Colonic mucosa (tissue), 4 donors: Measurements from ENCODE around the gene PHLDA2. TPM values are rescaled to one million over a fixed set of nuclear protein-coding genes. Genes with fewer than 3 reads are reported as not detected.

ENCODE experiments used
- DNase-seq: peaks from one replicate; pipeline ENCODE4 v3.0.0-alpha.2; 2020
- H3K27ac ChIP-seq: fragments of 200-600 bp; one replicate; pipeline ENCODE4 v1.8.0; 2021
- H3K27me3 ChIP-seq: fragments of 200-600 bp; one replicate; pipeline ENCODE4 v1.8.0; 2021
- H3K36me3 ChIP-seq: fragments of 200-600 bp; one replicate; pipeline ENCODE4 v1.8.0; 2021
- H3K4me1 ChIP-seq: fragments of 200-600 bp; one replicate; pipeline ENCODE4 v1.8.0; 2021; ENCODE audit warnings: mild to moderate bottlenecking
- H3K4me3 ChIP-seq: fragments of 200-600 bp; one replicate; pipeline ENCODE4 v1.8.0; 2021
- H3K9ac ChIP-seq, 2 donors: one replicate each; pipeline ENCODE4 v1.7.0; 2013; ENCODE audit warnings: control low read depth in 2 of 2, low read depth in 2 of 2, low read length in 2 of 2
- H3K9me3 ChIP-seq: fragments of 200-600 bp; one replicate; pipeline ENCODE4 v1.8.0; 2021
- intact Hi-C: fragments of 100-400 bp; cut with DNase I; formaldehyde crosslinking; loops from one replicate; pipeline ENCODE4 v1.14.1; 2022
- total RNA-seq, 2 donors: library from RNA; stranded (reverse); fragmentation: NEBNext Ultra II Directional in 1 of 2; extraction: Animal tissue kit (Norgen Biotek cat#: 25700) in 1 of 2; gene quantifications; one replicate each; pipeline ENCODE4 v1.2.1, GENCODE V29; 2021
- TF ChIP-seq, protein P1 (sequence below): fragments of 200-600 bp; IDR thresholded peaks from one replicate; pipeline ENCODE4 v1.8.0; 2022; ENCODE audit warnings: antibody characterized with exemption, mild to moderate bottlenecking
- donor health status: healthy.
- donor health status: DM: no; HTN: no; CAD: no.
- donor health status: DM: no; HTN: no; CAD: no.

PHLDA2 gene
- total RNA-seq, 2 donors from 2014 or later = 31.6 to 41.6 TPM

DNA sequence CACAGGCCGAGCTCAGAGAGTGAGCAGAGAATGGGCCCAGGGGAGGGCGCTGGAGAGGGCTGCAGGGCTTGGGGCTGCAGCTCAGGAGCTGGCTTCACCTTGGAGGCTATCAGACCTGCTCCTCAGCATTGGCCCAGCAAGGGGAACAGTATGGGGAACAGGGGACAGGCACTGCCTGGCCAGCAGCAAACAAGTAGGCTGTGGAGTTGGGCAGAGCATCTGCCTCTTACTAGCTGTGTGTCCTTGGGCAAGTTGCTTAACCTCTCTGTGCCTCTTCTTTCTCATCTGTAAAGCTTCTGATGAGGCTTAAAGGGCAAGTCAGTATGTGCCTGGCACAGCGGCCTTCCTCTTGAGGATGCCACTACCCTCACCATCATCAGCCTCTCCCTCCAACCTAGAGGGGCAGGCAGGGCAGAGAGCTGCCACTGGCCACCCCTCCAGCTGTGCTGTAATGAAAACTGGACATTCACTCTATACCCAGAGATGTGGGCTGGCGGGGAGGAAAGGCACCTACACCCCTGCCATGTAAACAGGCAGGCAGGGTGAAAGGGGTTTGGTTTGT is 36.2 kb downstream of the PHLDA2 start:
- Histone ChIP-seq H3K9me3 (no peaks in the 10 kb centered on the region), H3K9ac (peak overlapping the region; percentile 64 to 69), H3K36me3 (no peaks in the 10 kb centered on the region), H3K4me3 (peak overlapping the region; percentile 26), H3K27me3 (no peaks in the 10 kb centered on the region), H3K27ac (peak overlapping the region; percentile 2), H3K4me1 (peaks cover 10% of the 10 kb centered on the region)
- TF ChIP-seq, protein P1, sequence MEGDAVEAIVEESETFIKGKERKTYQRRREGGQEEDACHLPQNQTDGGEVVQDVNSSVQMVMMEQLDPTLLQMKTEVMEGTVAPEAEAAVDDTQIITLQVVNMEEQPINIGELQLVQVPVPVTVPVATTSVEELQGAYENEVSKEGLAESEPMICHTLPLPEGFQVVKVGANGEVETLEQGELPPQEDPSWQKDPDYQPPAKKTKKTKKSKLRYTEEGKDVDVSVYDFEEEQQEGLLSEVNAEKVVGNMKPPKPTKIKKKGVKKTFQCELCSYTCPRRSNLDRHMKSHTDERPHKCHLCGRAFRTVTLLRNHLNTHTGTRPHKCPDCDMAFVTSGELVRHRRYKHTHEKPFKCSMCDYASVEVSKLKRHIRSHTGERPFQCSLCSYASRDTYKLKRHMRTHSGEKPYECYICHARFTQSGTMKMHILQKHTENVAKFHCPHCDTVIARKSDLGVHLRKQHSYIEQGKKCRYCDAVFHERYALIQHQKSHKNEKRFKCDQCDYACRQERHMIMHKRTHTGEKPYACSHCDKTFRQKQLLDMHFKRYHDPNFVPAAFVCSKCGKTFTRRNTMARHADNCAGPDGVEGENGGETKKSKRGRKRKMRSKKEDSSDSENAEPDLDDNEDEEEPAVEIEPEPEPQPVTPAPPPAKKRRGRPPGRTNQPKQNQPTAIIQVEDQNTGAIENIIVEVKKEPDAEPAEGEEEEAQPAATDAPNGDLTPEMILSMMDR = no peak
- intact Hi-C loops = loop anchor here (5.0 to 10.0 kb wide), 2 partner anchors 39 to 698 kb away; no protein-coding TSS in a partner anchor
- DNase-seq = peak; percentile 60

DNA sequence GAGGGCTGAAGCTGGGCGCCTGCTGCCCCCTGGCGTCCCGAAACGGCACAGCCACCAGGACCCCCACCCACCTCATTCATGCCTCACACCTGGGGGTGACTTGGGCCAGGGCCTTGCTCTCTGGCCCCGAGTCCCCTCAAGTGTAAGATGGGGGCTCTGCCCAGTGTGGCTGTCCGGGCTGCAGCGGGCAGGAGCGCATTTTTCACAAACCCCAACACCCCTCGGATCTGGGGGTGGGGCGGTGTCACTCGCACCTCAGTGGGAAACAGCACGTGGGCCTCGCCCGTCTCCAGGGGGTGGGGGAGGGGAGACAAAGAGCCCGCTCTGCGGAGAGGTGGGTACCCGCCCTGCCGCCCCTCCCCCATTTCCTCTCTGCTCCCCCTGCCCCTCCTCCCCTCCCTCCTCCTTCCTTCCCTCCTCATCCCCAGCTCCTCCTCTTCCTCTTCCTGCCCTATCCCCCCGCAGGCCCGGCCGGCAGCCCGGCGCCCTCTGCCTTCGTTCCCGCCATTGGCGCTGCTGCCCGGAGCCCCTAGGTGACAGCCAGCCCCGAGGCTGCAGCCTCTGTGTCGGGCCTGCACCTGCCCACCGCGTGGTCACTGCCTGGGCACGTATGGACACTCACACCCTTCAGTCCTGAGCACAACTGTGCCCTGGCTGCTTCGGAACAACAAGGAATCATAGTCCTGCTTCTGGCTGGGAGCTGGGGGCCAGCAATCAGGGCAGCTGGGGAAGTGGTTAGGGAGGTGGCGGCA is 36.8 kb downstream of the PHLDA2 start:
- H3K27ac ChIP-seq = peak overlapping the region; percentile 2
- H3K4me1 ChIP-seq = peaks cover 10% of the 10 kb centered on the region
- peak; percentile 72 for DNase-seq
- H3K9ac ChIP-seq = peak overlapping the region; percentile 64 to 69
- H3K9me3 ChIP-seq = no peaks in the 10 kb centered on the region
- intact Hi-C loops = loop anchor here (5.0 to 10.0 kb wide), 2 partner anchors 40 to 698 kb away; no protein-coding TSS in a partner anchor
- H3K4me3 ChIP-seq = peak overlapping the region; percentile 26
- TF ChIP-seq, protein P1 = peak; percentile 90
- no peaks in the 10 kb centered on the region for H3K27me3 ChIP-seq
- H3K36me3 ChIP-seq = no peaks in the 10 kb centered on the region

DNA sequence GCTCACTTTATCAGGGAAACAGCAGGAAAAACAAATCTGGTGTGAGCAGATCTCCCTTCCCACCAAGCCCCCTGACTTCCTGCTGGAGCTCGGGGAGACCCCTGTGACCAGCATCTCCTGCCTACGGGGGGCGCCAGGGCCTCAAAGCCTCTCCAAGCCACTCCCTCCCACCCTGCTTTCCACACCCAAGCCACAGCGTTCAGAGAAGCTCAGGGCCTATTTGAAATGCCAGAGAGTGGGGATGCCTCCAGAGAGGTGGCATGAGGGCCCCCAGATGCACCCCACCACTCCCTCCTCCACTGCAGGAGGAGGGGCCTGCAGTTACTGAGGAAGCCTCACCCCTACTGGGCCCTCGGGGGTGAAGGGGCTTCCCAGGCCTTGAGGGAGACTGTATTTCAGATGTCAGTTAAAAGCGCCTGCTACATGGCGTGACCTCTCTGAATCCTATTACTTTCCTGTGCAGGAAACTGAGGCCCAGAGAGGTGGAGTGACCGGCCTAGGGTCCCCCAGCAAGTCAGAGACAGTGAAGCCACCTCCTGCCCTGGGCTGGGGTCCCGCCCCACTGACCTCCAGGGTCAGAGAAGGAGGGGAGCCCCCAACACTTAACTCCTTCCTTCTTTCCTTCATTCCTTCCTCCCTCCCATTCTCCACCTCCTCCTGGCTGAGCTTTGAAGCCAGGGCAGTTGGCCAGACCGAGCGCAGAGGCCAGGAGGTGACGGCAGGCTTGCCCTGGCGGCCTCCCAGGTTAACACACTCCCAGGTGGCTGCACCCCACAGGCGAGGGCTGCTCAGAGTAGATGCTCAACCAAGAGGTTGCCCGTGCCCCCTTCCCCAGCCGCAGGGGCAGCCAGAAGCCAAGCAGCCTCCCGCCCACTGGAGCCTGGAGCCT is 37.6 kb downstream of the PHLDA2 start:
- Histone ChIP-seq H3K4me3 (peak overlapping the region; percentile 26), H3K9ac (peak overlapping the region; percentile 64 to 69), H3K36me3 (no peaks in the 10 kb centered on the region), H3K9me3 (no peaks in the 10 kb centered on the region), H3K27ac (no peak overlapping the region), H3K4me1 (peaks cover 10% of the 10 kb centered on the region), H3K27me3 (no peaks in the 10 kb centered on the region)
- intact Hi-C loops = loop anchor here (5.0 to 10.0 kb wide), 2 partner anchors 41 to 697 kb away; no protein-coding TSS in a partner anchor
- TF ChIP-seq, protein P1 = no peak
- peak; percentile 62 for DNase-seq

DNA sequence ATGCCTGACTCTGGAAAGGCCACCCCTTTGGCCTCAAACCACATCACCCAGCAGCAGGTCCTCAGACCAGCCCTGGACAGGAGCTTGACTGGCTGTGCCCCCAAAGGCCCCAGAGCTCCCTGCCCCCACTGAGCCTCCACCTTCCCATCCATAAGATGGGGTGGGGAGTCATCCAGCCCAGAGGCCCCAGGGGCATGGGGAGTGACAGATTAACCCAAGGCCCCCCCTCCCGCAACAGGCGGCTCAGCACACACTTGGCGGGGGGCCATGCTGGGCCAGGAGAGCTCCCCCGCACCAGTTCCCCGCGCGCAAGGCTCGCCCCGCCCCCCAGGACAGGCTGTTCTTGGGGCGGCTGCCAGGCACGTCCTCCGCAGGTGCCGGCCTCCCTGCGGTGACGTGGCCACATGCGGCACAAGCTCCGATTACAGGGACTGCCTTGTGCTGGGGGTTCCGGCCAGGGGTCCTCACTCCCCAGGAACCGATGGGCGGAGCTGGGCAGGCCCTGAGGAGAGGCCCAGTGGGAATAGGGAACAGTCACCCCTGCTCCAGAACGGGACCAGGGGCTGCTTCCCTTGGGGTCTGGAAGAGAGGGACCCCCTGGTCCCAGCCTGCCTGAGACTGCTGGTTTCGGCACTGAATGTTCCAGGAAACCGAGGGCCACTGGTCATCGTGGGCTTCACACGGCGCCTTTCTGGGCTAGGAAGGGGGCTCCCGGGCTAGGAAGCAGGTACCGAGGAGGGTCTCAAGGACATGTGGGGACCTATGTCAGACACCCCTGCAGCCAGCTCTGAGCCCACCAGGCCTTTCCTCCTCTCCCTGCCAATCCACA is 38.5 kb downstream of the PHLDA2 start:
- Histone ChIP-seq H3K27ac (no peak overlapping the region), H3K27me3 (no peaks in the 10 kb centered on the region)
- intact Hi-C loops = loop anchor here (5.0 to 10.0 kb wide), 2 partner anchors 42 to 696 kb away; no protein-coding TSS in a partner anchor

More for the DNA sequence above, 38.5 kb downstream of the PHLDA2 start:
- Histone ChIP-seq H3K4me3 (no peak overlapping the region), H3K9me3 (no peaks in the 10 kb centered on the region), H3K36me3 (no peaks in the 10 kb centered on the region), H3K9ac (peak overlapping the region; percentile 6 to 58), H3K4me1 (peaks cover 14% of the 10 kb centered on the region)
- peak; percentile 70 for DNase-seq
- TF ChIP-seq, protein P1 = no peak
